Natural killer cell (primary cell): ENCODE results near the gene RANBP9. TPM values are rescaled to one million over a fixed set of nuclear protein-coding genes. Genes with fewer than 3 reads are reported as not detected.
A peak's percentile ranks its signal among the peaks of the same experiment; 100 is the strongest.

Experiments
- ATAC-seq, 3 donors: fragments of 150-1000 bp in 2 of 3; fragments of 200-7000 bp in 1 of 3; cut with Tn5 transposase; 1 replicate in 1 of 3; 2 replicates in 2 of 3; pipeline ENCODE4 v1.10.0; 2021; ENCODE audit warnings: mild to moderate bottlenecking in 2 of 3, moderate library complexity in 2 of 3
- DNase-seq, 2 donors: peaks; one replicate each; pipeline versions ENCODE4 v3.0.0 to v3.0.0-alpha.2; 2013 to 2021; ENCODE audit warnings: mixed read lengths in 1 of 2
- H3K27ac ChIP-seq: one replicate; pipeline ENCODE4 v1.5.1; 2013; ENCODE audit warnings: mild to moderate bottlenecking, low read length
- H3K27me3 ChIP-seq: one replicate; pipeline ENCODE4 v1.6.1; 2013; ENCODE audit warnings: low read length; ENCODE audit not compliant: control insufficient read depth, insufficient read depth
- H3K36me3 ChIP-seq: one replicate; pipeline ENCODE4 v1.6.1; 2013; ENCODE audit warnings: low read length; ENCODE audit not compliant: control insufficient read depth, insufficient read depth
- H3K4me1 ChIP-seq: one replicate; pipeline ENCODE4 v1.6.1; 2013; ENCODE audit warnings: low read length; ENCODE audit not compliant: control insufficient read depth, insufficient read depth
- H3K4me3 ChIP-seq: one replicate; pipeline ENCODE4 v1.5.1; 2013; ENCODE audit warnings: low read length
- H3K9me3 ChIP-seq: one replicate; pipeline ENCODE4 v1.6.1; 2013; ENCODE audit warnings: low read length; ENCODE audit not compliant: control insufficient read depth, insufficient read depth
- H3K27ac Mint-ChIP-seq, 2 donors: one replicate each; pipeline ENCODE4 v1.8.0; 2022; ENCODE audit warnings: mild to moderate bottlenecking in 2 of 2, mixed read lengths in 2 of 2, moderate library complexity in 1 of 2
- H3K27me3 Mint-ChIP-seq, 2 donors: one replicate each; pipeline ENCODE4 v1.8.0; 2022; ENCODE audit warnings: low read depth in 2 of 2, mixed read lengths in 2 of 2
- H3K36me3 Mint-ChIP-seq: one replicate; pipeline ENCODE4 v1.8.0; 2022; ENCODE audit warnings: mixed read lengths
- H3K4me1 Mint-ChIP-seq, 2 donors: one replicate each; pipeline ENCODE4 v1.8.0; 2022; ENCODE audit warnings: mixed read lengths in 2 of 2
- H3K4me3 Mint-ChIP-seq: one replicate; pipeline ENCODE4 v1.8.0; 2022; ENCODE audit warnings: mild to moderate bottlenecking, moderate library complexity, mixed read lengths
- H3K9me3 Mint-ChIP-seq, 2 donors: one replicate each; pipeline ENCODE4 v1.8.0; 2022; ENCODE audit warnings: mixed read lengths in 2 of 2
- CTCF ChIP-seq: fragments of 200-600 bp; IDR thresholded peaks from one replicate; pipeline ENCODE4 v1.8.0; 2022; ENCODE audit warnings: antibody characterized with exemption
- WGBS: methylation state at CpG from one replicate; pipeline ENCODE4 v1.1.7; 2013; ENCODE audit warnings: missing lambda C conversion rate; ENCODE audit not compliant: insufficient coverage; 5-methylcytosine and 5-hydroxymethylcytosine counted together
- intact Hi-C: fragments of 100-400 bp; cut with micrococcal nuclease; formaldehyde crosslinking; loops from one replicate; pipeline ENCODE4 v1.14.2; 2022
- total RNA-seq, 4 donors: library from RNA; stranded (reverse); fragments of 120-200 nt in 1 of 4; gene quantifications; one replicate each; pipeline versions ENCODE4 v1.2.3 to v1.2.4, GENCODE V29; 2013 to 2022

Gene RANBP9
- total RNA-seq, 3 donors from 2014 or later (not counting 1 experiment from before 2014, with no cell fraction given), result 52.2 to 62.5 (median 57.6) TPM

DNA sequence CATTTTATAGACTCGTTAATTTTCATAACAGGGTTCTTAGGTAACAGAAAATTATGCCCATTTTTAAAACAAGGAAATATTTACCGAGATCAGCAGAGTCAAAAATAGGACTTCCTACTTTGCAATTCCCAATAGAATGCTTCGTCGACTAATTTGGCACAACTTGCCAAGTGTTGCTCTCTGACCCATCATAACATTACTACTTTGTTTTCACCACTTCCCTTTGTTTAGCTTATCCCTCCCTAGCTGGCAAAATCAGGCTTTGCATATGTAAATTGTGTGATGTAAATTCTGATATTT lies 914 bp upstream of the RANBP9 start:
- 0% methylated on average over 4 of the region's 4 CpGs for WGBS
- no peak for TF ChIP-seq CTCF
- peak overlapping the region; percentile 80 for H3K4me3 ChIP-seq
- intact Hi-C loops, result loop anchor here (1.0 to 5.0 kb wide), 3 partner anchors 45 to 138 kb away; partner anchors contain the start of genes NOL7 and SIRT5
- Mint-ChIP-seq H3K36me3 (no peaks in the 10 kb centered on the region), H3K4me1 (peaks cover 43 to 45% of the 10 kb centered on the region in 2 donors), H3K27ac (peak overlapping the region; percentile 87 to 97), H3K4me3 (peak overlapping the region; percentile 98), H3K27me3 (no peaks in the 10 kb centered on the region), H3K9me3 (no peaks in the 10 kb centered on the region)
- DNase-seq (peak in 1 of 2 donors; percentile 35), ATAC-seq (no peak)
- no peaks in the 10 kb centered on the region for H3K9me3 ChIP-seq
- peak overlapping the region; percentile 91 for H3K27ac ChIP-seq
- H3K36me3 ChIP-seq, result no peaks in the 10 kb centered on the region
- peaks cover 24% of the 10 kb centered on the region for H3K4me1 ChIP-seq
- no peaks in the 10 kb centered on the region for H3K27me3 ChIP-seq

DNA sequence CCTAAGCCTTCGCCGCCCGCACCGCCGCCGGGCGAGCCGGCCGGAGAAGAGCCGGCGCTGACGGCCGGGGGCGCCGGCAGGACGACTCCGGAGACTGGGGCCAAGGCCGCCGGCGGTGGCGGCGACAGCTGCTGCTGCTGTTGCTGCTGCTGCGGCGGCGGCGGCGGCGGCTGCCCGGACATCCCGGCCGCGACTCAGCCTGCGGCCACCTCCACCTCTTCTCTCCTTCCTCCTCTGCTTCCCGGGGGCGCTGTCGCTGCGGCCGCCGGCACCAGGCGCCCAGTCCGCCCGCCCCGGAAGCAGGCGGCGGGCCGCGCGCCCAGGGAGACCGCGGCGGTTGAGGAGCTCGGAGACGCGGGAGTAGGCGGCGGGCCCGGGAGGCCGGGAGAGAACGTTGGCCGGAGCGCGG lies 307 bp downstream of the RANBP9 start:
- H3K4me3 Mint-ChIP-seq, result peak overlapping the region; percentile 71
- H3K9me3 Mint-ChIP-seq, result no peaks in the 10 kb centered on the region
- DNase-seq (peak in 1 of 2 donors; percentile 75), ATAC-seq (peak; percentile 43 to 64 (median 58))
- no peak for TF ChIP-seq CTCF
- intact Hi-C loops, result loop anchor here (5.0 kb wide), 1 partner anchor 44 kb away; no protein-coding TSS in a partner anchor
- Histone ChIP-seq H3K9me3 (no peaks in the 10 kb centered on the region), H3K4me3 (no peak overlapping the region), H3K27me3 (no peaks in the 10 kb centered on the region), H3K27ac (no peak overlapping the region), H3K4me1 (peaks cover 19% of the 10 kb centered on the region), H3K36me3 (no peaks in the 10 kb centered on the region)
- peaks cover 46 to 47% of the 10 kb centered on the region in 2 donors for H3K4me1 Mint-ChIP-seq
- peak overlapping the region in 1 of 2 donors; percentile 87 for H3K27ac Mint-ChIP-seq
- H3K36me3 Mint-ChIP-seq, result no peaks in the 10 kb centered on the region
- H3K27me3 Mint-ChIP-seq, result no peaks in the 10 kb centered on the region
- WGBS, result under 1% methylated on average over 62 of the region's 62 CpGs

GRCh38 chr6:13710552-13711323 lies 897 bp downstream of the RANBP9 start:
- ATAC-seq (peak; percentile 0 to 1 (median 1)), DNase-seq (peak; percentile 41 to 55)
- Mint-ChIP-seq H3K27me3 (no peaks in the 10 kb centered on the region), H3K4me1 (peaks cover 46 to 47% of the 10 kb centered on the region in 2 donors), H3K9me3 (no peaks in the 10 kb centered on the region), H3K27ac (peak overlapping the region; percentile 83 to 87), H3K4me3 (peak overlapping the region; percentile 88), H3K36me3 (no peaks in the 10 kb centered on the region)
- Histone ChIP-seq H3K27ac (peak overlapping the region; percentile 62), H3K4me1 (peaks cover 19% of the 10 kb centered on the region), H3K4me3 (peak overlapping the region; percentile 79), H3K27me3 (no peaks in the 10 kb centered on the region), H3K9me3 (no peaks in the 10 kb centered on the region), H3K36me3 (no peaks in the 10 kb centered on the region)
- intact Hi-C loops, result loop anchor here (5.0 kb wide), 1 partner anchor 43 kb away; no protein-coding TSS in a partner anchor
- no peak for TF ChIP-seq CTCF
- under 1% methylated on average over 73 of the region's 73 CpGs for WGBS
